PFSK-1 (cell line): ENCODE measurements around the gene ABHD18.

Experiments used
- POLR2AphosphoS5 ChIP-seq: IDR thresholded peaks from 2 replicates; pipeline ENCODE4 v1.6.1; 2012; ENCODE audit warnings: low read depth, mild to moderate bottlenecking, control low read depth, low read length, moderate library complexity
- SIN3A ChIP-seq: IDR thresholded peaks from 2 replicates; pipeline ENCODE4 v1.6.1; 2012; ENCODE audit warnings: mild to moderate bottlenecking, low read length, moderate library complexity, borderline replicate concordance; ENCODE audit not compliant: insufficient read depth
- TAF1 ChIP-seq: IDR thresholded peaks from 2 replicates; pipeline ENCODE4 v1.6.1; 2012; ENCODE audit warnings: low read length, control low read depth, borderline replicate concordance; ENCODE audit not compliant: insufficient read depth
- TF ChIP-seq, protein P1 (sequence below), 2 experiments: IDR thresholded peaks; 2 replicates each; pipeline versions ENCODE4 v1.6.1 to v1.8.0; 2011 to 2012; ENCODE audit warnings: low read depth in 2 of 2, low read length in 2 of 2, control low read depth in 1 of 2, inconsistent platforms in 1 of 2, mild to moderate bottlenecking in 1 of 2, moderate library complexity in 1 of 2; ENCODE audit not compliant: insufficient read depth in 1 of 2

DNA sequence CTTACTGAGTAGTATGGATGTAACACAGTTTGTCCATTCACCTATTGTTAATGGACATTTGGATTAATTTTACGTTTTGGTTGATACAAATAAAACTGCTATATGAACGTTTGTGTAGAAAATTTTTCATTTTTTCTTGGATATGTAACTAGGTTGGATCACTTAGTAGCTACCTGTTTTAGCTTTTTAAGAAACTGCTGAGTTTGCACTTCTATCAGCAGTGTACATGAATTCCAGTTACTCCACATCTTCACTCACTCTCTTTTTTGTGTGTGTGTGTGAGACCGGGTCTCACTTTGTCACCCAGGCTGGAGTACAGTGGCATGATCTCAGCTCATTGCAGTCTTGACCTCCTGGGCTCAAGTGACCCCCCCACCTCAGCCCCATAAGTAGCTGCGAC, 111.3 kb downstream of the ABHD18 start:
- TF ChIP-seq POLR2AphosphoS5 (no peak), SIN3A (no peak), TAF1 (no peak)
- TF ChIP-seq, protein P1, sequence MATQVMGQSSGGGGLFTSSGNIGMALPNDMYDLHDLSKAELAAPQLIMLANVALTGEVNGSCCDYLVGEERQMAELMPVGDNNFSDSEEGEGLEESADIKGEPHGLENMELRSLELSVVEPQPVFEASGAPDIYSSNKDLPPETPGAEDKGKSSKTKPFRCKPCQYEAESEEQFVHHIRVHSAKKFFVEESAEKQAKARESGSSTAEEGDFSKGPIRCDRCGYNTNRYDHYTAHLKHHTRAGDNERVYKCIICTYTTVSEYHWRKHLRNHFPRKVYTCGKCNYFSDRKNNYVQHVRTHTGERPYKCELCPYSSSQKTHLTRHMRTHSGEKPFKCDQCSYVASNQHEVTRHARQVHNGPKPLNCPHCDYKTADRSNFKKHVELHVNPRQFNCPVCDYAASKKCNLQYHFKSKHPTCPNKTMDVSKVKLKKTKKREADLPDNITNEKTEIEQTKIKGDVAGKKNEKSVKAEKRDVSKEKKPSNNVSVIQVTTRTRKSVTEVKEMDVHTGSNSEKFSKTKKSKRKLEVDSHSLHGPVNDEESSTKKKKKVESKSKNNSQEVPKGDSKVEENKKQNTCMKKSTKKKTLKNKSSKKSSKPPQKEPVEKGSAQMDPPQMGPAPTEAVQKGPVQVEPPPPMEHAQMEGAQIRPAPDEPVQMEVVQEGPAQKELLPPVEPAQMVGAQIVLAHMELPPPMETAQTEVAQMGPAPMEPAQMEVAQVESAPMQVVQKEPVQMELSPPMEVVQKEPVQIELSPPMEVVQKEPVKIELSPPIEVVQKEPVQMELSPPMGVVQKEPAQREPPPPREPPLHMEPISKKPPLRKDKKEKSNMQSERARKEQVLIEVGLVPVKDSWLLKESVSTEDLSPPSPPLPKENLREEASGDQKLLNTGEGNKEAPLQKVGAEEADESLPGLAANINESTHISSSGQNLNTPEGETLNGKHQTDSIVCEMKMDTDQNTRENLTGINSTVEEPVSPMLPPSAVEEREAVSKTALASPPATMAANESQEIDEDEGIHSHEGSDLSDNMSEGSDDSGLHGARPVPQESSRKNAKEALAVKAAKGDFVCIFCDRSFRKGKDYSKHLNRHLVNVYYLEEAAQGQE (IDR thresholded peaks at IDR 0.05; ENCODE audit: insufficient read depth in 1 of 2, low read depth in 2 of 2, low read length in 2 of 2) = no peak
